NCI-H1436 treated with DMSO at 0.1 percent for 48 hours (cell line): ENCODE results near the gene KAZN.
"Not testable (repeated sequence)": the region's sequence is repeated elsewhere in the genome, so short reads cannot be mapped to it uniquely, and the experiment has no call there.

Experiments
- DNase-seq: peaks from one replicate; lab custom pipeline; 2025; lab: John Stamatoyannopoulos, UW

The KAZN gene

DNA sequence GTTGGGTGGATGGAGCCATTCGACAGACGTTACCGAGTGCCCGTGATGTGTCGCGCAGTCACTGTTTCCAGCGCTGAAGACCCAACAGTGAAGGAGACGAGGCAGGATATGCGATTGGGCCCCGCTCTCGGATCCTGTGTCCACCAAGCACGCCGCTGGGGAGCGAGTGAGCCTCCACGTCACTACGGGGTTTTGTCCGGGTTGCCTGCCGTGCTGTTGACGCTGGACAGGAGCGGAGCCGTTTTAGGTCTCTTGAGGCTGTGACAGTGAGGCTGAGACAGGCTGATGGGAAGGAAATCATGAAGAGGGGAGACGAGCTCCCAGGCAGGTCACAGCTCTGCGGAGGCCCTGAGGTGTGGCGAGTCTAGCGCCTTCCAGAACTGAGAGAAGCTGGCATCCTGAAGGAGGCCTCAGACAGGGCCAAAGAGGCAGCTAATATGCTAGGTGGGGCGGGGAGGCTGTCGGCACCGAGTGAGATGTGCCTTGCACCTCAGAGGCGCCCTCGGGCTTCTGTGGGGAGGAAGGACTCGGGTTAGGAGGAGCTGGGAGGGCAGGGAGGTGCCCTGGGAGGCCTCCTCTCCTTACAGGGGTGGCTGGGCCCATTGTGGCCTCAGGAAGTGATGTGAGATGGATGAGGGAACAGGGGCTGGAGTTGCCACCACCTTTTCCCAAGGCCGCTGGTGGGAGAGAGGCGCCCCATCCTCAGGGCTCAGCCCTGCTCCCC is 359.1 kb downstream of the KAZN start:
- DNase-seq, result no peak

- DNase-seq, result no peak
These were observed 360.0 kb downstream of the KAZN start for GRCh38 chr1:14958249-14959058.

GRCh38 chr1:14959059-14959694 is 360.7 kb downstream of the KAZN start:
- no peak for DNase-seq

- no peak for DNase-seq
These were observed 363.3 kb downstream of the KAZN start for GRCh38 chr1:14961661-14962267.

DNA sequence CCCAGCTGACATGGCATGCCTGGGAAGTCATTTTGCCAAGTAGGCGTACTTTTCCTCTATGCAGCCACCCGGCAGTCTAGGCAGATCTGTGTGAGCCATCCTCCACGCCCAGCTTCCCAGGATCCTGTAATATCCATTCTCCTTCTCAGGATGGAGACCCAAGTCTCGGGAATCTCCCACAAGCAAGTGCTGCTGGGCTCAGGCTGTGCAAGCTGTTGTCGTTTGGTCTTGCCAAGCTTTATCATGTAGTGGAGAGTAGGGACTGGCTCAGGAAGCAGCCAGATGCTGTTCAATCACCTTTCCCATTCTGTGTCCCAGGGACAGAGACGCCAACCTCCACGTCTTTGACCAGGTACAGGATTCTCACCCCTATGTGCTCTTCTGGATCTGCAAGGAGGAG is 363.9 kb downstream of the KAZN start:
- no peak for DNase-seq

DNA sequence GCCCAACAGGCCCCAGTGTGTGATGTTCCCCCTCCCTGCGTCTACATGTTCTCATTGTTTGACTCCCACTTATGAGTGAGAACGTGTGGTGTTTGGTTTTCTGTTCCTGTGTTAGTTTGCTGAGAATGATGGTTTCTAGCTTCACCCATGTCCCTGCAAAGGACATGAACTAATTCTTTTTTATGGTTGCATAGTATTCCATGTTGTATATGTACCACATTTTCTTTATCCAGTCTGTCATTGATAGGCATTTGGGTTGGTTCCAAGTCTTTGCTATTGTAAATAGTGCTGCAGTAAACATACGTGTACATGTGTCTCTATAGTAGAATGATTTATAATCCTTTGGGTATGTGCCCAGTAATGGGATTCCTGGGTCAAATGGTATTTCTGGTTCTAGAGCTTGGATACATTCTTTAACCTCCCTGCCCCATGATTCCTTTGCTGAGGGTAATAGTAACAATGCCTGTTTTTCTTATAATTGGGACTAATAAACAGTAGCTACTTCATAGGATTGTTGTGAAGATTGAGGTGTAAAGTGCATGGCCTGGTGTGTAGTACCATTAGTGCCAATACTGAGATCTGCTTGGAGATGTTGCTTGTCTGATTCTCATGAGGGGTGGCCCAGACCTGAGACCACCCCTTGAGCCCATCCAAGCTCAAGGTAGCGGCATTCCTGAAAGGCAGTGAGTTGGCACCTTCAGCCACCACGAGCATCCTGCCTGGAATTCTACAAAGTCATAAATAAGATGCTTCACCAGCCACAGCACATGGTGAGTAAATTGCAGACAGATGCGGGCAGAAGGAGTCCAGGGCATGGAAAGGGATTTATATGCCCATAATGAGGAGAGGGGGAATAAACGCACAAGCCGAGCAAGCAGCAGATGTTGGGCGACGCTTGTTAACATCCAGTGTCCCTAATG is 365.6 kb downstream of the KAZN start:
- not testable (repeated sequence) for DNase-seq

GRCh38 chr1:14964711-14965055 is 366.2 kb downstream of the KAZN start:
- DNase-seq, result no peak

DNA sequence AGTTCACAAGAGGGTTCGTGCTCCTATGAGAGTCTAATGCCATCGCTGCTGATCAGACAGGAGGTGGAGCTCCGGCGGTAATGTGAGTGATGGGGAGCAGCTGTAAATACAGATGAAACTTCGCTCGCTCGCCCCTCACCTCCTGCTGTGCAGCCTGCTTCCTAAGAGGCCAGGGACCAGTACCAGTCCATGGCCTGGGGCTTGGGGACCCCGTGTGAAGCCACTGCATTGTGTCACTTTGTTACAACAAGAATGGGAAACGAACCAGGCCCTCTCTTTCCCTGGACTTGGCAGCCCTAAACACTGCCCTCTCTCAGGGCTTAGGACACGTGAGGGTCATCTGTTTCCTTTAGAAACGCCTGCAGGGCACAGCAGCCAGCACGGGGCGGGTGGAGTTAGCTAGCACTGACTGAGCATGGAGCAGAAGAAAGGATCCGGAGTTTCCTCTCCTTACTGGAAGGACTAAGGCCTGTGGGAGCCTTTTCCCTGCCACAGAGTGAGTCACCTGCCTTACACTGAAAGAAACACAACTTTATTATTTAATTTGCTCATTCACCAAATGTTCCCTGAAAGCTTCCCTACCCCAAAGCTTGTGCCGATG is 369.9 kb downstream of the KAZN start:
- no peak for DNase-seq

DNA sequence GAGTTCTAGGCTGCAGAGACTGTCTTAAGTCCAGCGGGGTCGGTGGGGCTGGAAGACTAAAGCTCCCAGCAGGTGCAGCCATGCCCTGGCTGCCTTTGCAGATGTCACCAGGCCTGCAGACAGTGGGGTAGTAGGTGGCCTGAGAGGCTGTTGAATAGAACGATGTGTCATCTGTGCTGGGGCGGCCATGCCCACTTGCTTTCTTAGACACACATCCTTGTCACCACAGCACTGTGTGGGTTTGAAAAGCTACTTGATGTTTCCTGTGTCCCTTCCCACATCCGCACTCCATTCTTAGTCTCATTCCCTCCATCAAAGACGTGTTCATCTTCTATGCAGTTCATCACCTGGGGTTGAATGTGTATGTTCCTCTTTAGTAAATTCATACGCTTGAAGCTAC is 370.5 kb downstream of the KAZN start:
- no peak for DNase-seq

DNA sequence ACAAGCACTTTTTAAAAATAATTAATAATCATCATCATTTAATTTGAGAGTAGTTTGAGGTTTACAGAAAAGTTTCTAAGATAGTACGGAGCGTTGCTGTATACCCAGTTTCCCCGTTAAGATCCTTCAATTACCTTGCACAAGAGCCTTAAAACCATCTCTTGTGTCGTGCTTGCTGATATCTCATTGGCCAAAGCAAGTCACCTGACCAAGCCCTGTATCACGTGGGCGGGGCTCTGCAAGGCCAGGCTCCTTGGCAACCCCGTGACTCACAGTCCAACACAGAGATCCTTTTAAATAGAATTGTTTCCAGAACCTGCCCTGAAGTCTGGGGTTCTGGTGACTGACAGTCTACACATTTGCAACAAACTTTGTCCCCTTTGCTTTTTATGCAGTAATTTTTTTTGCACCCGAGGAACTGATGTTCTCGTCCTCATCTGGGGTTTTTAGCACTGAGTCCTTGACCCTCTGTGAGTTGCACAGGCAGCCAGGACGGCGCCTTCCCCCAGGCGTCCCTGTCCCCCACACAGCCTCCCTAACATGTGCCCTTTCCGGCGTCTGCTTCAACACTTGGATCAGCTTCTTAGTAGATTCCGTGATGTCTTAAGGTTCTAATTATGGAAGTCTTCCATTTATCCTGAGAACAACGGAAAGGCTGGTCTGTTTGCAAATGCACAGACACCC is 371.8 kb downstream of the KAZN start:
- no peak for DNase-seq

DNA sequence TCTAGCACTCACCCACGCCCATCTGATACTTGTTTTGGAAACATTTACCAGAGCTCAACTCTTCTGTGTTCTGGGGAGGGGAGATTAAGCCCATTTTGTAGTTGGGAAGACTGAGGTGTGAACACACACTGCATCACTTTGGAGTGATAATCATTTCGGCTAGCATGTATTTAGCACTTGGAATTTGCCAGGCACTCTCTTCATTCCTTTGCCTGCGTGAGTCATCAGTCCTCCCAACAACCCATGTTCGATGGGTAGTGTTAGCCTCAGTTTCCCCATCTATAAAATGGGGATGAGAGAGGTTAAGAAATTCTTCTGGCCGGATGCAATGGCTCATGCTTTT is 372.3 kb downstream of the KAZN start:
- no peak for DNase-seq

DNA sequence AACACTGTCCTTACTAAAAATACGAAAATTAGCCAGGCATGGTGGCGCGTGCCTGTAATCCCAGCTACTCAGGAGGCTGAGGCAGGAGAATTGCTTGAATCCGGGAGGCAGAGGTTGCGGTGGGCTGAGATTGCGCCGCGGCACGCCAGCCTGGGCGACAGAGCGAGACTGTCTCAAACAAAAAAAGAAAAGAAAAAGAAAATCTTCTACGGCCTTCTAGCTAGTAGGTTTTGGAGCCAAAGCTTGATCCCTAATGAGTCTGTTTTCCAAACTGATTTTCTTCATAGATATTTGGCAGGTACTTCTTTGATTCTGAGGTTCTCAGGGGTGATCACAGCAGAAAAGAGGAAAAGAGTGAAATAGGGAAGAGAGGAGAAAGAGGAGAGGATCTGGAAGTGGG is 372.7 kb downstream of the KAZN start:
- no peak for DNase-seq

DNA sequence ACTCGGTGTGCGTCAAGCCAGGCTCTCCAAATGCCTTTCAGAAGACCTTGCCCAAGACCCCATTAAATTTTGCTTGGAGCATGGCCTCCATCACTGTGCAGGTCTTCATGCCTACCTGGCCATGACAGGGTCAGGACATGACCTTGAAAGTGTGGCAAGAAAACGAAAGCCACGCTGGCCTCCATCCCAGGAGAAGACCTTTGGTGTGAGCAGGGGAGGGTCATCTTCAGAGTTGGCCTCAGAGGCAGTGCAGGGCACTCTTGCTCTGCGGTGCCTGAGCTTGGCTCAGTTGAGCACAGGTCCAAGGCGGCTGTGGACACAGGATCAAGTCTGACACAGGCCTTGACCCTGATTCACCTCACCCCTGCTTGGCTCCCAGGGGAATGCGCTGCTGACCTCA is 373.6 kb downstream of the KAZN start:
- no peak for DNase-seq

- DNase-seq, result no peak
These were observed 375.3 kb downstream of the KAZN start for GRCh38 chr1:14973773-14974172.

DNA sequence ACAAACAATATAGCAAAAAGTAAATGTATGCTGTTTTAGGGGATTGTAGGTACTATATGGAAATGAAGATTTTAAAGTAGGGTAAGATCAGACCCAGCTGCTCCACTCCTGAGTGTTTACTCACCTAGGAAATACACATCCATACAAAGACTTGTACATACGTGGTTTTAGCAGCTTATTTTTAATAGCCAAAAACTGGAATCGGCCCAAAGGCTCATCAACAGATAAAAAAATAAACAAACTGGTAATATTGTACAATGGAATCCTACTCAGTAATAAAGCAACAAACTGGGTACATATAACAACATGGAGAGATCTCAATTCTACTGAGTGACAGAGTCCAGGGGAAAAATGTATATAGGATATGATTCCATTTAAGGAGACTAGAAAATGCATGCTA is 375.9 kb downstream of the KAZN start:
- DNase-seq, result no peak

GRCh38 chr1:14975119-14975518 is 376.6 kb downstream of the KAZN start:
- no peak for DNase-seq

DNA sequence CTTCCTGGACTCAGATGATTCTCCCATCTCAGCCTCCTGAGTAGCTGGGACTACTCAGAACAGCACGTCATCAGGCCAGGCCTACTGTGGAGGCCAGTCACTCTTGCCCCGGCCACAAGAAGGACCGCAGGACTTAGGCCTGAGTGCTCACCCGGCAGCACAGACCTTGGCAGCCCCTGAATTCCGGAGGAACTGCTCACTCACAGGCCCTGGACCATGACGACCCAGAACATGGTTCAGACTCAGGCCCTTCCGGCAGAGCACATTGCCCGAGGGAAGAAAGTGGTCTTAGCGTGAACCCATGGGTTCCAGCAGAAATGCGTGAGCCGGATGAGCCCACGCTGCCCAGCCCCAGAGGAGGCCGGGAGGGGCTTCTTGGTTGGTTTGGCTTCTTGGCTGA is 377.8 kb downstream of the KAZN start:
- no peak for DNase-seq

GRCh38 chr1:14977338-14977931 is 378.9 kb downstream of the KAZN start:
- DNase-seq, result no peak

DNA sequence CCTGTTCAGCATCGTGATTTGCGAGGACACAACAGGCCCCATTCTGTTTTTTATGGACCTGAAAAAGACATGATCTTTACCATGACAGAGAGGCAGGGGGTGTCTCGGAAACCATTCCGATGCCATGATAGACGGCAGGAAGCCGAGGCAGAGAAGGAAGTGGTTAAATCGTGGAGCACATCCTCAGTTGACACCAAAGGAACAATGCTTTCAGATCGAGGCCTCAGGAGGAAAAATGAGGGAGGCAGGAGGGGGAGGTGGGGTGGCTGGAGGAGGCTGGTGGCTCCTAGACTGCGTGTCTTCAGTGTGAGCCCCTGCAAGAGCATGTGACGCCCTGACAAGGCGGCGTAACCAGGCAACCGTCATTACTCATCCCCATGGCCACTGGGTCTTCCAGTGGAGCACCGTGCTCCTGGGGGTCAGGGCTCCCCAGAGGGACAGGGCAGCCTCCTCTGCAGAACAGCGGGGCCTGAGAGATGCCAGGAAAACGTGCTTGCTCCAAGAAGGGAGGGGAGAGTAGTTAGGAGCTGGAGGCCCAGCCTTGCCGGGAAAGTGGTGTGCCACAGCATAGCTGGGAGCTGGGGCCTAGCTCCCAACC is 382.2 kb downstream of the KAZN start:
- no peak for DNase-seq

DNA sequence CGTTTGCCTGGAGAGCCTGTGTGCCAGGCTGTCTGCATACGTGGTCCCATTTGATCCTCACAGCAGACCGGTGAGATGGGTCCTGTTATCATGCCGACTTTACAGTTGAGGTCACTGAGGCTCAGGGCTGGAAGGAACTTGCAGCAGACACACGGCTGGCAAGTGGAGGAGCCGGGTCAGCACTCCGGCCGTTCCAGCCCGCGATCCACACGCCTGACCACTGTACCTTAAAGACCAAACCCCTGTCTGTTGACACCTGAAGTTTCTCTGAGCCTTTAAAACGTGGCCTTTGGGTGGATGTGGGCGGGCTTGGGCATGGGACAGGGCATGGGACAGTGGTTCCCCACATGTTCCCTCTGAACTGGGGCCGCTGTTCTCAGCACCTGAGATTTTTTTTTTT is 383.5 kb downstream of the KAZN start:
- no peak for DNase-seq
